DOHH2 (cell line): Measurements from ENCODE around the gene CSAD.

Experiments
- H3F3A ChIP-seq: fragments of 200-600 bp; sonication (generic), shearing (Covaris generic); 2 replicates; pipeline ENCODE4 v1.6.0; 2016; ENCODE audit warnings: antibody characterized with exemption, mild to moderate bottlenecking; ENCODE audit not compliant: control insufficient read depth, insufficient read depth
- H3K27ac ChIP-seq: fragments of 200-600 bp; sonication (generic); 2 replicates; pipeline ENCODE4 v1.5.1; 2014; ENCODE audit warnings: low read depth, mild to moderate bottlenecking, low read length, moderate library complexity
- H3K27me3 ChIP-seq: fragments of 200-600 bp; sonication (generic); 2 replicates; pipeline ENCODE4 v1.6.1; 2014; ENCODE audit warnings: mild to moderate bottlenecking, low read length, mixed read lengths; ENCODE audit not compliant: control insufficient read depth
- H3K36me3 ChIP-seq: fragments of 200-600 bp; sonication (generic); 2 replicates; pipeline ENCODE4 v1.6.1; 2014; ENCODE audit warnings: mild to moderate bottlenecking, low read length, moderate library complexity, mixed read lengths; ENCODE audit not compliant: control insufficient read depth
- H3K4me1 ChIP-seq: fragments of 200-600 bp; sonication (generic); 2 replicates; pipeline ENCODE4 v1.6.1; 2014; ENCODE audit warnings: mild to moderate bottlenecking, low read length, mixed read lengths; ENCODE audit not compliant: control insufficient read depth
- H3K4me2 ChIP-seq: fragments of 200-600 bp; sonication (generic); 2 replicates; pipeline ENCODE4 v1.6.0; 2014; ENCODE audit warnings: mild to moderate bottlenecking, low read length, moderate library complexity
- H3K4me3 ChIP-seq: fragments of 200-600 bp; sonication (generic); 2 replicates; pipeline ENCODE4 v1.5.1; 2014; ENCODE audit warnings: mild to moderate bottlenecking, low read length, mixed read lengths
- H3K79me2 ChIP-seq: fragments of 200-600 bp; sonication (generic); 2 replicates; pipeline ENCODE4 v1.6.1; 2014; ENCODE audit warnings: mild to moderate bottlenecking, low read length, mixed read lengths; ENCODE audit not compliant: control insufficient read depth
- H3K9me2 ChIP-seq: fragments of 200-600 bp; sonication (generic); replicated peaks from 2 replicates; pipeline ENCODE4 v1.6.1; 2014; ENCODE audit warnings: mild to moderate bottlenecking, low read length, mixed read lengths; ENCODE audit not compliant: control insufficient read depth
- H3K9me3 ChIP-seq: fragments of 200-600 bp; sonication (generic); 2 replicates; pipeline ENCODE4 v1.6.1; 2014; ENCODE audit warnings: antibody characterized with exemption, low read length, mixed read lengths; ENCODE audit not compliant: control insufficient read depth, insufficient read depth
- H4K20me1 ChIP-seq: fragments of 200-600 bp; sonication (generic); 2 replicates; pipeline ENCODE4 v1.6.0; 2014; ENCODE audit warnings: low read depth, mild to moderate bottlenecking, antibody characterized with exemption, low read length, moderate library complexity; ENCODE audit not compliant: control insufficient read depth, insufficient read depth
- EZH2phosphoT487 ChIP-seq: fragments of 200-600 bp; sonication (generic); IDR thresholded peaks from 2 replicates; pipeline ENCODE4 v1.6.1; 2017; ENCODE audit warnings: borderline replicate concordance, mild to moderate bottlenecking, antibody characterized with exemption, low read length, moderate library complexity, mixed read lengths
- TF ChIP-seq, protein P1 (sequence below): fragments of 200-600 bp; sonication (generic); IDR thresholded peaks from one replicate; pipeline ENCODE4 v1.5.1; 2014; ENCODE audit warnings: antibody characterized with exemption, mild to moderate bottlenecking, low read depth, low read length; ENCODE audit not compliant: poor library complexity, severe bottlenecking

CSAD gene

GRCh38 chr12:53152390-53152789 is 28.3 kb downstream of the CSAD start:
- Histone ChIP-seq H3K4me1 (no peaks in the 10 kb centered on the region), H3K4me3 (no peak overlapping the region), H3K9me3 (no peaks in the 10 kb centered on the region), H4K20me1 (no peaks in the 10 kb centered on the region), H3K9me2 (no peaks in the 10 kb centered on the region), H3K4me2 (no peak overlapping the region), H3K36me3 (no peaks in the 10 kb centered on the region), H3K27ac (no peak overlapping the region), H3K27me3 (0 out of 2 replicates have a peak, but pooled peaks cover 3% of the 10 kb centered on the region), H3F3A (peaks cover 3% of the 10 kb centered on the region), H3K79me2 (no peaks in the 10 kb centered on the region)
- TF ChIP-seq, protein P1, sequence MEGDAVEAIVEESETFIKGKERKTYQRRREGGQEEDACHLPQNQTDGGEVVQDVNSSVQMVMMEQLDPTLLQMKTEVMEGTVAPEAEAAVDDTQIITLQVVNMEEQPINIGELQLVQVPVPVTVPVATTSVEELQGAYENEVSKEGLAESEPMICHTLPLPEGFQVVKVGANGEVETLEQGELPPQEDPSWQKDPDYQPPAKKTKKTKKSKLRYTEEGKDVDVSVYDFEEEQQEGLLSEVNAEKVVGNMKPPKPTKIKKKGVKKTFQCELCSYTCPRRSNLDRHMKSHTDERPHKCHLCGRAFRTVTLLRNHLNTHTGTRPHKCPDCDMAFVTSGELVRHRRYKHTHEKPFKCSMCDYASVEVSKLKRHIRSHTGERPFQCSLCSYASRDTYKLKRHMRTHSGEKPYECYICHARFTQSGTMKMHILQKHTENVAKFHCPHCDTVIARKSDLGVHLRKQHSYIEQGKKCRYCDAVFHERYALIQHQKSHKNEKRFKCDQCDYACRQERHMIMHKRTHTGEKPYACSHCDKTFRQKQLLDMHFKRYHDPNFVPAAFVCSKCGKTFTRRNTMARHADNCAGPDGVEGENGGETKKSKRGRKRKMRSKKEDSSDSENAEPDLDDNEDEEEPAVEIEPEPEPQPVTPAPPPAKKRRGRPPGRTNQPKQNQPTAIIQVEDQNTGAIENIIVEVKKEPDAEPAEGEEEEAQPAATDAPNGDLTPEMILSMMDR, result no peak
- TF ChIP-seq EZH2phosphoT487, result no peak

GRCh38 chr12:53151039-53151438 is 29.7 kb downstream of the CSAD start:
- no peaks in the 10 kb centered on the region for H3K4me1 ChIP-seq
- H3K27me3 ChIP-seq, result 0 out of 2 replicates have a peak, but pooled peaks cover 3% of the 10 kb centered on the region
- H3K4me3 ChIP-seq, result no peak overlapping the region
- H3K4me2 ChIP-seq, result no peak overlapping the region
- H3F3A ChIP-seq, result peaks cover 8% of the 10 kb centered on the region
- H3K9me2 ChIP-seq, result no peaks in the 10 kb centered on the region
- no peak overlapping the region for H3K27ac ChIP-seq
- no peak for TF ChIP-seq EZH2phosphoT487
- TF ChIP-seq, protein P1, result no peak
- H4K20me1 ChIP-seq, result no peaks in the 10 kb centered on the region
- no peaks in the 10 kb centered on the region for H3K36me3 ChIP-seq
- no peaks in the 10 kb centered on the region for H3K79me2 ChIP-seq
- H3K9me3 ChIP-seq, result no peaks in the 10 kb centered on the region

- TF ChIP-seq, protein P1, result no peak
- TF ChIP-seq EZH2phosphoT487, result no peak
- Histone ChIP-seq H3K27ac (no peak overlapping the region), H3K9me2 (no peaks in the 10 kb centered on the region), H3K4me1 (no peaks in the 10 kb centered on the region), H3F3A (peaks cover 8% of the 10 kb centered on the region), H4K20me1 (no peaks in the 10 kb centered on the region), H3K9me3 (no peaks in the 10 kb centered on the region), H3K4me3 (no peak overlapping the region), H3K36me3 (no peaks in the 10 kb centered on the region), H3K4me2 (no peak overlapping the region), H3K27me3 (0 out of 2 replicates have a peak, but pooled peaks cover 3% of the 10 kb centered on the region), H3K79me2 (no peaks in the 10 kb centered on the region)
Observed at GRCh38 chr12:53147653-53148052, 33.1 kb downstream of the CSAD start.

- H3K27me3 ChIP-seq, result 0 out of 2 replicates have a peak, but pooled peaks cover 3% of the 10 kb centered on the region
- H3K27ac ChIP-seq, result no peak overlapping the region
- H3K79me2 ChIP-seq, result no peaks in the 10 kb centered on the region
- H3K4me3 ChIP-seq, result no peak overlapping the region
- H3K4me2 ChIP-seq, result no peak overlapping the region
- H3K9me2 ChIP-seq, result no peaks in the 10 kb centered on the region
- peaks cover 8% of the 10 kb centered on the region for H3F3A ChIP-seq
- no peaks in the 10 kb centered on the region for H3K9me3 ChIP-seq
- H4K20me1 ChIP-seq, result no peaks in the 10 kb centered on the region
- TF ChIP-seq EZH2phosphoT487, result no peak
- TF ChIP-seq, protein P1, result no peak
- H3K4me1 ChIP-seq, result no peaks in the 10 kb centered on the region
- H3K36me3 ChIP-seq, result no peaks in the 10 kb centered on the region
Observed at GRCh38 chr12:53147181-53147580, 33.5 kb downstream of the CSAD start.
